Stimulated activated naive CD8-positive, alpha-beta T cell treated with anti-CD3 and anti-CD28 coated beads, Interleukin-15, Interleukin-2, amounts not matched to agents 100 U/mL and 50 U/mL, for 24 hours (primary cell): ENCODE data around the gene PRXL2B.

Experiments
- ATAC-seq: fragments of 150-1000 bp; cut with Tn5 transposase; one replicate; pipeline ENCODE4 v1.10.0; 2021
- DNase-seq: peaks from one replicate; pipeline ENCODE4 v3.0.0; 2021

PRXL2B gene

GRCh38 chr1:2585318-2586092 lies 1.1 kb upstream of the PRXL2B start:
- ATAC-seq (peak; percentile 59), DNase-seq (peak; percentile 81)

- no peak for DNase-seq
- ATAC-seq, result no peak
Observed at GRCh38 chr1:2587071-2587859, 688 bp downstream of the PRXL2B start.

GRCh38 chr1:2587860-2588571 lies 1.4 kb downstream of the PRXL2B start:
- DNase-seq (no peak), ATAC-seq (no peak)

- ATAC-seq (no peak), DNase-seq (no peak)
Observed at GRCh38 chr1:2588661-2589430, 2.3 kb downstream of the PRXL2B start.

GRCh38 chr1:2589431-2590232 lies 3.1 kb downstream of the PRXL2B start:
- DNase-seq (no peak), ATAC-seq (no peak)

- ATAC-seq (no peak), DNase-seq (no peak)
Observed at GRCh38 chr1:2590233-2591141, 3.9 kb downstream of the PRXL2B start.

- ATAC-seq, result no peak
Observed at GRCh38 chr1:2591233-2591580, 4.6 kb downstream of the PRXL2B start.

GRCh38 chr1:2591581-2592261 lies 5.1 kb downstream of the PRXL2B start:
- no peak for DNase-seq
- ATAC-seq, result no peak

More at GRCh38 chr1:2591233-2591580, 4.6 kb downstream of the PRXL2B start:
- DNase-seq, result no peak

- no peak for ATAC-seq
- DNase-seq, result no peak
Observed at GRCh38 chr1:2592672-2593071, 6.1 kb downstream of the PRXL2B start.

GRCh38 chr1:2593251-2593878 lies 6.8 kb downstream of the PRXL2B start:
- no peak for DNase-seq
- no peak for ATAC-seq

GRCh38 chr1:2594001-2594640 lies 7.5 kb downstream of the PRXL2B start:
- no peak for ATAC-seq

GRCh38 chr1:2594641-2595131 lies 8.1 kb downstream of the PRXL2B start:
- ATAC-seq (no peak), DNase-seq (no peak)

More at GRCh38 chr1:2594001-2594640, 7.5 kb downstream of the PRXL2B start:
- DNase-seq, result no peak

GRCh38 chr1:2595261-2595811 lies 8.8 kb downstream of the PRXL2B start:
- ATAC-seq, result no peak
- DNase-seq, result no peak

GRCh38 chr1:2595812-2596529 lies 9.4 kb downstream of the PRXL2B start:
- ATAC-seq (no peak), DNase-seq (no peak)

- ATAC-seq (no peak), DNase-seq (no peak)
Observed at GRCh38 chr1:2596530-2597333, 10.2 kb downstream of the PRXL2B start.
